Measurements from ENCODE around the gene PLIN3.
"Not testable (repeated sequence)": the region's sequence is repeated elsewhere in the genome, so short reads cannot be mapped to it uniquely, and the experiment has no call there.

Gene PLIN3

GRCh38 chr19:4847190-4847973 lies 20.1 kb downstream of the PLIN3 start:
- DNase-seq (ENCODE audit: low read depth in 2 of 2), result no peak

GRCh38 chr19:4845975-4846374 lies 21.5 kb downstream of the PLIN3 start:
- DNase-seq (ENCODE audit: low read depth in 2 of 2), result not testable (repeated sequence)

DNA sequence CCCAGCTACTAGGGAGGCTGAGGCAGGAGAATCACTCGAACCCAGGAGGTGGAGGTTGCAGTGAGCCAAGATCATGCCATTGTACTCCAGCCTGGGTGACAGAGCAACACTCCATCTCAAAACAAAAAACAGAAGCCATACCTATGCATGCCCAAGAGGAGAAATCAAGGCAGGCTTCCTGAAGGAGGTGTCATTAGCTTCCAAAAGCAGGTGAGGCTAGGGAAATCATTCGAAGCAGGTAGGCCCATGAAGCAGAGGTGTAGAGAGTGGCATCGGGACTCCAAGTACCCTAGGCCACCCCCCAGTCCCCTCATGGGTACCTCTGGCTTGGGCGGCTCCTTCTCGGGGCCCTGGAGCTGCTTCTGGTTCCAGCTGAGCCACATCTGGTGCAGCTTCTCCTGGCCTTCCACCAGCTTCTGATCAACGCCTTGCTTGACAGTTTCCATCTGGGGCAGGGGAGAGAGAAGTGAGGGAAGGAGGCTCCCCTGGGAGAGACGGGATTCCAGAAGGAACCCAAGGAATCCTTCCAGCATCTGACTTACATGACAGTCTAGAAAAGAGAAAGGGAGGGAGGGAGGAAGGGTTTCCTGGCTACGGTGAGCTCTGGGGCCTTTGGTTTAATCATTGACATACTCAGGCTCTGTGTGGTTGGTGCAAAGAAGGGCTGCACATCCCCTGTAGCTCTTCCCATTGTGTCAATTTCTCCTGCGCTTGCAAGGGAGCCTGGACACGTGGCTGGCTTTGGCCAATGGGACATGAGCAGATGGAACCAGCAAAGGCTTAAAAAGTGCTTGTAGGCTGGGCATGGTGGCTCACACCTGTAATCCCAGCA lies 22.9 kb downstream of the PLIN3 start:
- DNase-seq (ENCODE audit: low read depth in 2 of 2), result no peak

- DNase-seq (ENCODE audit: low read depth in 2 of 2), result no peak
Measured at GRCh38 chr19:4843647-4843965, 23.9 kb downstream of the PLIN3 start.

DNA sequence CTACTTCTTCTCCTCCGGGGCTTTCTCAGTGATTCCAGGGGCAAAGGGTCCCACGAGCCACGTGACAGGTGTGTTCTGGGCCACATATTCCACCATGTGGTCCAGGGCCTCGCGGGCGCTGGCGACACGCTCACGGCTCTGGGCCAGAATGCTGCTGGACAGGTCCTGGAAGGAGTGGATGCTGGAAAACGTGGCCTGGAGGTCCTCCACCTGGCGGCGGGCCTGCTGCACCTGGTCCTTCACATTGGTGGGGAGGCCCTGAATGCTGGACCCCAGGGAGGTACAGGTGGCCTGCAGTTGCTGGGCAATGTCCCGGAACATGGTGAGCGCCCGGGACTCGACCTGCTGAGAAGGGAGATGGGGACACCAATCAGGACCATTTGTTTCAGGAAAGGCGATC lies 28.3 kb downstream of the PLIN3 start:
- no peak for DNase-seq (ENCODE audit: low read depth in 2 of 2)

- DNase-seq (ENCODE audit: low read depth in 2 of 2), result no peak
Measured at GRCh38 chr19:4832776-4833175, 34.7 kb downstream of the PLIN3 start.

DNA sequence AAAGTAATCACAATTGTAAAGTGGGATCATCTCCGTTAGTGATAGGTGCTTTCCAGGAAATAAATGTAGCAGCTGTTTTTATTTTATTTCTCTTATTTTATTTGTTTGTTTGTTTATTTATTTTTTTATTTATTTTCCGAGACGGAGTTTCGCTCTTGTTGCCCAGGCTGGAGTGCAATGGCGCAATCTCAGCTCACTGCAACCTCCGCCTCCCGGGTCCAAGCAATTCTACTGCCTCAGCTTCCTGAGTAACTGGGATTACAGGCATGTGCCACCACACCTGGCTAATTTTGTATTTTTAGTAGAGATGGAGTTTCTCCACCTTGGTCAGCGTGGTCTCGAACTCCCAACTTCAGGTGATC lies 35.5 kb downstream of the PLIN3 start:
- not testable (repeated sequence) for DNase-seq (ENCODE audit: low read depth in 2 of 2)

DNA sequence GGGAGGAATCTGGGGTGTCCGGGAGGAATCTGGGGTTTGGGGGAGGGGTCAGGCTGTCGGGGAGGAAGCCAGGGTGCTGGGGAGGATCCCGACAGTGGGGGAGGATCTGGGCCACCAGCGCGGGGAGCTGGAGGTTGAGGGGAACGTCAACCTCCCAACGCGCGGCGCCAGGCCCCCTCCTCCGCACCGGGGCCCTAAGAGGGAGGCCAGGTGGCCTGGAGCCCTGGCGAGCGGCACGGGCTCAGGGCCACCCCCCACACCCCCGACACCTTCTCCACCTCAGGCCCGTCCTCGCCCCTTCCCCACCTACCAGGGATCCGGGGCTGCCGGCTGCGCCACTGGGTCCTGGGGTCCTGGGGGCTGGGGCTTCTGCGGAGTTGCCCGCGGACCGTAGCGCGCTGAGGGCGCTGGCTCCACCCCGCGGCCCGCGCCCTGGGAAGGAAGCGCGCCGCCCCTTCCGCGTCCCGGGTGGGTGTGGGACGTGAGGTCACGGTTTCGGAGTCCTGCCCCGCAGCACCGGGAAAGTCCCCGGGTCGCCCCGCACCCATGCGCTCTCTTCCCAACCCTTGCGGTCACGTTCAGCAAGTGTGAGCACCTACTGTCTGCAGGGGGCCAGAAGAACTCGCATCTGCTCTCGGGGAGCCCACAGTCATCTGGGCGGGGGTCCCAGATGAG lies 36.0 kb downstream of the PLIN3 start, which contains the start of gene TICAM1:
TSS of gene TICAM1 (minus strand) at position 409 of the 675 bp plus-strand sequence. CDS start 13,335 bp downstream, outside the sequence.
- peak; percentile 45 to 72 for DNase-seq (ENCODE audit: low read depth in 2 of 2)

DNA sequence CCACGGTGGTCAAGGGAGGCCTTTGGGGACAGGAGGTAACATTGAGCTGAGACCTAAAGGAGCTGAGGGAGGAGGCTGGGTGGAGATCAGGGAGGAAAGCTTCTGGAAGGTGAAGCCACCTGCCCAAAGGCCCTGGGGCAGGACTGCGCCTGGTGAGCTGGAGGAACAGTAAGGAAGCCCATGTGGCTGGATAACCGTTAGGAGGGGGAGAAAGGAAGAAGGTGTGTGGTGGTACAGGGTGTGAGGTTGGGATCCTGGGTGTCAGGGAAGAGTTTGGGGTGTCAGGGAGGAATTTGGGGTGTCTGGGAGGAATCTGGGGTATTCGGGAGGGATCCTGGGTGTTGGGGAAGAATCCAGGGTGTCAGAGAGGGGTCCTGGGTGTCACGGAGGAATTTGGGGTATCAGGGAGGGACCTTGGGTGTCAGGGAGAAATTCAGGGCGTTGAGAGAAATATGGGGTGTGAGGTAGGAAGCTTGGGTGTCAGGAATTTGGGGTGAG lies 36.6 kb downstream of the PLIN3 start:
- DNase-seq (ENCODE audit: low read depth in 2 of 2), result no peak

- DNase-seq (ENCODE audit: low read depth in 2 of 2), result no peak
Measured at GRCh38 chr19:4830332-4830731, 37.1 kb downstream of the PLIN3 start.

DNA sequence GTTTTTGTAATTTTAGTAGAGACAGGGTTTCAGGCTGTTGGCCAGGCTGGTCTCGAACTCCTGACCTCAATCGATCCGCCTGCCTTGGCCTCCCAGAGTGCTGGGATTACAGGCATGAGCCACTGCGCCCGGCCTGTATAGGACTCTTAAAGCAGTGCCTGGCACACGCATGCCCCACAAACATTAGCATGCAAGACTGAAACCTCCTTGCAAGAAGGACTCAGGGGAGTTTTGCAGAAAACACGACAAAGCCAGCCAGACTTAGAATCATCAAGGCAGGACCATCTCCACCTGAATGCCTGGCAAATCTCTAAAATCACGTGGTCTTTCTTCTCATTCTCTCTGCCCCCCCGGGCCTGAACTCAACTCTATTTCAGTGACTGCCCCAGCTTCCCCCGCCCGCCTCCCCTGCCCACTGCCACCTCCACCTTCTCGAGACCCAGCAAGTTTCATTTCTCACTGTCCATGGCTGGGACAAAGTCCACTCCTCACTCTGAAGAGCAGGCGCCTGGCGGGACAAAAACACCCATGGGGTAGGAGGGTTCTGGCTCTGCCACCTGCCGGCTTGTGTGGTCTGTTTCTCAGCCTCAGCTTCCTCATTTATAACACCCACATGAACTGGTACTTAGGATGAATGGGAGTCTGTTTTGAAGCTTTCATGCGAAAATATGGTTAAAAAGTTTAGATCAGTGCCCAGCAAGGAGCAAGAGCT lies 38.3 kb downstream of the PLIN3 start:
- no peak for DNase-seq (ENCODE audit: low read depth in 2 of 2)

- no peak for DNase-seq (ENCODE audit: low read depth in 2 of 2)
Measured at GRCh38 chr19:4823577-4823976, 43.9 kb downstream of the PLIN3 start.

- not testable (repeated sequence) for DNase-seq (ENCODE audit: low read depth in 2 of 2)
Measured at GRCh38 chr19:4822354-4822753, 45.1 kb downstream of the PLIN3 start.

DNA sequence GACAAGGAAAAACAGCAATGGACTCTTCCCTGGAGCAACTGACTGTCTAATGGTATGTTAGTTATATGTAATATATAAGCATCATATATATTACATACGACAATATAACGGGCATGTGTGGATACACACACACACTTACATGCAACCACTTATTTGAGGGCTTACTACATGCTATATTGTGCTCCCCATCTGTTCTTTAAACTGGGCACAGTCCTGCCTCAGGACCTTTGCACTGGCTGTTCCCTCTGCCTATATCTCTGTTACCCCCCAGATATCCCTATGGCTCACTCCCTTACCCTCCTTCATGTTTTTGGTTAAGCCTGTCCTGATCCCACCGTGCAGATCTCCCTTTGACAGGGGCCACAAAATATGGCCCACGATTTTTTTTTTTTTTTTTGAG lies 46.2 kb downstream of the PLIN3 start:
- DNase-seq (ENCODE audit: low read depth in 2 of 2), result no peak

DNA sequence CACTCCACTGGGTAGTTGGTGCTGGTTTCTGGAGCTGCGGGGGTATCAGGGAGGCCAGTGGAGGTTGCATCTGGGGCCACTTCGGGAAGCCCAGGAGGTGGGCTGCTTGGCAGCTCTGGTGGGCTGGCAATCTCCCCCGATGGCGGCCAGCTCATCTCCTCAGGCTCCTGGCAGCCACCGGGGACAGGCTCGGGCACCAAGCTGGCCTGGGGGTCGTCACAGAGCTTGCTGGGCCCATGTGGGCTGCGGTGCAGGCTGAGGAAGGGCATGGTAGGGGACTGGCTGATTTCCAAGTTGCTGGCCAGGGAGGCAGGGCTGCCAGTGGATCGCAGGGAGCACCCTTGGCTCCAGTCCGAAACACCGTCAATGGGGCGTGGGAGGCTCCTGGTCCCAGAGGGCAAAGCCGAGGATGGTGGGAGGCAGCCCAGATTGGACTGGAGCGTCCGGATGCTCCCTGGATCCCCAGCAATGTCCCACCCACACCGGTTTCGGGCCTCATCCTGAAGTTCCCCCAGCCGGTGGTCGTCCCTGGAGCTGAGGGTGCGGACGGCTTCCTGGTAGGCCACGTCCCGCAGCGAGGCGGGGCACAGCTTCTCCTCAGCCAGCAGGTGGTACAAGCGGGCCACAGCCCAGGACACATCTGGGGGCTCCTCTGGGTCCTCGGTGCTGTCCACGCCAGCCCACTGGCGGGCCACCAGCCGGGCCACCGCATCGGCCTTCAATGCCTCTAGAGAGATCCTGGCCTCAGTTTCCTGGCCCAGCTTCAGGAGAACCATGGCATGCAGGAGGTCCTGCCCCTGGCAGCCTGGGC lies 49.8 kb downstream of the PLIN3 start:
- DNase-seq (ENCODE audit: low read depth in 2 of 2), result no peak

GRCh38 chr19:4816950-4817278 lies 50.6 kb downstream of the PLIN3 start:
- DNase-seq (ENCODE audit: low read depth in 2 of 2), result no peak

- DNase-seq (ENCODE audit: low read depth in 2 of 2), result no peak
Measured at GRCh38 chr19:4816202-4816949, 51.1 kb downstream of the PLIN3 start.

DNA sequence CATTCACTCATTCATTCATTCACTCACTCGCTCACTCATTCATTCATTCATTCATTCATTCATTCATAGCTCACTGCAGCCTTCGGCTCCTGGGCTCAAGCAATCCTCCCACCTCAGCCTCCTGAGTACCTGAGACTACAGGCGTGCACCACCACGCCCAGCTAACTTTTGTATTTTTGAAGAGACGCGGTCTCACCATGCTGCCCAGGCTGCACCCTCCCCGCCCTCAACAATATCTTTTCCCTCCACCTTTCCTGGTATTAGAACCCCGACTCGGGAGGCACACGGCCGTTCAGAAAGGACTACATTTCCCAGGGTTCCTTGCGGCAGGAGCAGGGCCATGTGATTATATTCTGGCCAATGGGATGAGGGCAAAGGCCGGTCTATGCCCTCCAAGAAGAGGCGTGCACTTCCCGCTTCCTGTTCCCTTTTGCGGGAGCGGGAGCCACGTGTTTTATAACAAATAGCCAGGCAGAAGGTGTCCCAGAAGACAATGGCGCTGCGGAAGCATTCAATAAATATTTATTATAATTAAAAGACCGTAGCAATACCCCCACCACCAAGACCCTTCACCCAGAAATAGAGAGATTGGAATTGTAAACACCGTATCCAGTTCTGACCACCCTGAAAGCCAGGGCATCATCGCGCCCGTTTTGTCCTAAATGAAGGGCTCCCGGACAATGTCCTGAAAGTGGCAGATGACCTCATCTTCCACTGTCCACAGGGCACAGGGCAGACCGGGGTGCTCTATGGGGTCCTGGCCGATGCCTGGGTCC lies 51.9 kb downstream of the PLIN3 start:
- DNase-seq (ENCODE audit: low read depth in 2 of 2), result peak; percentile 67 to 68

- DNase-seq (ENCODE audit: low read depth in 2 of 2), result no peak
Measured at GRCh38 chr19:4814625-4815425, 52.6 kb downstream of the PLIN3 start.
